ENCODE measurements around the gene PBX1. TPM values are rescaled to one million over a fixed set of nuclear protein-coding genes. Genes with fewer than 3 reads are reported as not detected.

Gene PBX1
- total RNA-seq, 1 donor from 2014 or later, result 37.4 TPM

- Histone ChIP-seq H3K9me3 (no peaks in the 10 kb centered on the region), H3K36me3 (peaks cover 0 to under 1% of the 10 kb centered on the region in 2 donors), H3K4me3 (no peak overlapping the region), H3K27me3 (no peaks in the 10 kb centered on the region), H3K27ac (no peak overlapping the region), H3K4me1 (peaks cover 0 to 2% of the 10 kb centered on the region in 2 donors)
- no peak for DNase-seq (ENCODE audit: low spot score in 2 of 2)
- TF ChIP-seq, protein P1, sequence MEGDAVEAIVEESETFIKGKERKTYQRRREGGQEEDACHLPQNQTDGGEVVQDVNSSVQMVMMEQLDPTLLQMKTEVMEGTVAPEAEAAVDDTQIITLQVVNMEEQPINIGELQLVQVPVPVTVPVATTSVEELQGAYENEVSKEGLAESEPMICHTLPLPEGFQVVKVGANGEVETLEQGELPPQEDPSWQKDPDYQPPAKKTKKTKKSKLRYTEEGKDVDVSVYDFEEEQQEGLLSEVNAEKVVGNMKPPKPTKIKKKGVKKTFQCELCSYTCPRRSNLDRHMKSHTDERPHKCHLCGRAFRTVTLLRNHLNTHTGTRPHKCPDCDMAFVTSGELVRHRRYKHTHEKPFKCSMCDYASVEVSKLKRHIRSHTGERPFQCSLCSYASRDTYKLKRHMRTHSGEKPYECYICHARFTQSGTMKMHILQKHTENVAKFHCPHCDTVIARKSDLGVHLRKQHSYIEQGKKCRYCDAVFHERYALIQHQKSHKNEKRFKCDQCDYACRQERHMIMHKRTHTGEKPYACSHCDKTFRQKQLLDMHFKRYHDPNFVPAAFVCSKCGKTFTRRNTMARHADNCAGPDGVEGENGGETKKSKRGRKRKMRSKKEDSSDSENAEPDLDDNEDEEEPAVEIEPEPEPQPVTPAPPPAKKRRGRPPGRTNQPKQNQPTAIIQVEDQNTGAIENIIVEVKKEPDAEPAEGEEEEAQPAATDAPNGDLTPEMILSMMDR (IDR thresholded peaks at IDR 0.05), result no peak
- intact Hi-C loops (cut with DNase I), result no loop called here
These were observed 128.8 kb downstream of the PBX1 start for GRCh38 chr1:164687777-164688176.

DNA sequence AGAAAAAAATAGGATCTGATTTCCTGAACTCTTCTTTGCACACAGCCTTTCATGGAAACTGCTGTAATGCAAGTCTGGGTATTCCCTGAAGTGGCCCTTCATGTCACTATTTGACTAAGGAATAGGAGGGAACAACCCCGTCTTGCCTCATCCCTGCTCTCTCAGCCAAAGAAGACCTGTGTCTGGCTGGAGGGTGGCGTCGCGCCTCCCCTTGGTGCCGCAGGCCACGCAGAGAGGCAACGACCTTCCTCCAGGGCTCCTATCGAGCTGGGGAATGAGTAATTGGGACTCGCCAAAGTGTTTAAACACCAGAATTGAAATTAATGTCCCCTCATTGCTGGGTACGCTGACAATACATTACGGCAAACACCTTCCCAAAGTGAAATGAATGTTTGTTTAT, 129.8 kb downstream of the PBX1 start:
- no peak overlapping the region for H3K27ac ChIP-seq
- no peak overlapping the region for H3K4me3 ChIP-seq
- H3K9me3 ChIP-seq, result no peaks in the 10 kb centered on the region
- H3K36me3 ChIP-seq, result peaks cover 0 to 4% of the 10 kb centered on the region in 2 donors
- TF ChIP-seq, protein P1 (IDR thresholded peaks at IDR 0.05), result no peak
- DNase-seq (ENCODE audit: low spot score in 2 of 2), result no peak
- H3K27me3 ChIP-seq, result no peaks in the 10 kb centered on the region
- H3K4me1 ChIP-seq, result peaks cover 0 to 2% of the 10 kb centered on the region in 2 donors
- intact Hi-C loops (cut with DNase I), result no loop called here

GRCh38 chr1:164689672-164690511, 130.9 kb downstream of the PBX1 start:
- no peak overlapping the region for H3K27ac ChIP-seq
- no peaks in the 10 kb centered on the region for H3K9me3 ChIP-seq
- TF ChIP-seq, protein P1 (IDR thresholded peaks at IDR 0.05), result no peak
- H3K27me3 ChIP-seq, result no peaks in the 10 kb centered on the region
- H3K4me3 ChIP-seq, result no peak overlapping the region
- DNase-seq (ENCODE audit: low spot score in 2 of 2), result peak in 1 of 2 donors; percentile 9
- peaks cover 0 to 1% of the 10 kb centered on the region in 2 donors for H3K4me1 ChIP-seq
- intact Hi-C loops (cut with DNase I), result no loop called here
- peaks cover 0 to 4% of the 10 kb centered on the region in 2 donors for H3K36me3 ChIP-seq

- H3K36me3 ChIP-seq, result peaks cover 0 to 4% of the 10 kb centered on the region in 2 donors
- TF ChIP-seq, protein P1 (IDR thresholded peaks at IDR 0.05), result no peak
- no peaks in the 10 kb centered on the region for H3K4me1 ChIP-seq
- peak in 1 of 2 donors; percentile 0 for DNase-seq (ENCODE audit: low spot score in 2 of 2)
- no peaks in the 10 kb centered on the region for H3K27me3 ChIP-seq
- H3K9me3 ChIP-seq, result no peaks in the 10 kb centered on the region
- intact Hi-C loops (cut with DNase I), result no loop called here
- H3K4me3 ChIP-seq, result no peak overlapping the region
- H3K27ac ChIP-seq, result no peak overlapping the region
These were observed 133.4 kb downstream of the PBX1 start for GRCh38 chr1:164692420-164692819.

DNA sequence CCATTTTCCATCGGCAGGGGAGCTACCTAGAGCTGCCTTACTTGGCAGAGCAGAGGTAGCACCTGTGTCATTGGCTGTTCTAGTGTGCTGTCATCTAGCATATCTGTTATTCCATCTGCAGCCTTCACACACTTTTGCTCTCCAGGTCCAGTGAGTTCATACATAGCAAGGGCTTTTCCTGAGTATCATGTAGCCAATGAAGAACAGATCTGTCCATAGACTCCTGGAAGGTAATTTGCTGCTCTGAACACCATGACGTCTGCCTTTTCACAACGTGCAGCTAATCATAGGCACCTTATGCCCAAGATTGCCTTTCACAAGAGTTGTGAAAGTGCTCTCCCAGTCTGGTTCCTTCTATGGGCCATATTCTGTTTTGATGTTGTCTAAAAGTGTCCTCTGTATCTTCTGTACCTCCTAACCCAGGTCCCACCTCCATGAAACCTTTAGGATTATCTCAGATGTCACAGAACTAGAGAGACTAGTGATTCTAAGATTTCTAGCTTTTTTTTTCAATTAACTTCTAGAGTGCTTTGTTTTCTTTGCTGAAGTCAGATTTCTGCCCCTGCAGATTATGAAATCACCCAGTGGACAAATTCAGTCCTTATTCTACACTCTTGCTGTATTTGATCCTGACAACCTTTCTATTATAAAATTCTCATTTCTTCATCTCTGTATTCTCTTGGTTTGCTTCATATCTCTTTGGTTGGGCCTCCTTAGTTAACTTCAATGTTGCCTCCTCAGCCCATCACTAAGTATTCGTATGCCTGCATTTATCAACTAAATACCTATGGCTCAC, 134.8 kb downstream of the PBX1 start:
- no peaks in the 10 kb centered on the region for H3K27me3 ChIP-seq
- intact Hi-C loops (cut with DNase I), result no loop called here
- TF ChIP-seq, protein P1 (IDR thresholded peaks at IDR 0.05), result no peak
- no peaks in the 10 kb centered on the region for H3K9me3 ChIP-seq
- H3K27ac ChIP-seq, result no peak overlapping the region
- no peak for DNase-seq (ENCODE audit: low spot score in 2 of 2)
- no peak overlapping the region for H3K4me3 ChIP-seq
- H3K36me3 ChIP-seq, result peaks cover 0 to 4% of the 10 kb centered on the region in 2 donors
- no peaks in the 10 kb centered on the region for H3K4me1 ChIP-seq

All from ascending aorta (tissue), 2 donors.